Dendritic cell treated with granulocyte-macrophage colony-stimulating factor and Interleukin-4, amounts not matched to agents 40 ng/mL and 50 ng/mL, for 4 days (primary cell): Measurements from ENCODE around the gene PTOV1.
A peak's percentile ranks its signal among the peaks of the same experiment; 100 is the strongest.

ENCODE experiments used
- H3K27ac Mint-ChIP-seq: one replicate; pipeline ENCODE4 v1.8.0; 2022; ENCODE audit warnings: mild to moderate bottlenecking, mixed read lengths
- H3K27me3 Mint-ChIP-seq: one replicate; pipeline ENCODE4 v1.8.0; 2022; ENCODE audit warnings: mild to moderate bottlenecking, mixed read lengths
- H3K36me3 Mint-ChIP-seq: one replicate; pipeline ENCODE4 v1.8.0; 2022; ENCODE audit warnings: low read depth, mixed read lengths
- H3K4me1 Mint-ChIP-seq: one replicate; pipeline ENCODE4 v1.8.0; 2022; ENCODE audit warnings: low read depth, mixed read lengths
- H3K4me3 Mint-ChIP-seq: one replicate; pipeline ENCODE4 v1.8.0; 2022; ENCODE audit warnings: mild to moderate bottlenecking, moderate library complexity, mixed read lengths
- H3K9me3 Mint-ChIP-seq: one replicate; pipeline ENCODE4 v1.8.0; 2022; ENCODE audit warnings: mixed read lengths
- intact Hi-C: fragments of 100-400 bp; cut with micrococcal nuclease; formaldehyde crosslinking; loops from one replicate; pipeline ENCODE4 v1.15.0; 2022

Gene PTOV1

GRCh38 chr19:49862391-49863253 is 11.7 kb downstream of the PTOV1 start:
- Mint-ChIP-seq H3K9me3 (no peaks in the 10 kb centered on the region), H3K4me3 (no peak overlapping the region), H3K27ac (no peak overlapping the region), H3K4me1 (peaks cover 45% of the 10 kb centered on the region), H3K27me3 (no peaks in the 10 kb centered on the region), H3K36me3 (peaks cover 100% of the 10 kb centered on the region)
- intact Hi-C loops = no loop called here

GRCh38 chr19:49863254-49863934 is 12.4 kb downstream of the PTOV1 start:
- Mint-ChIP-seq H3K27me3 (no peaks in the 10 kb centered on the region), H3K36me3 (peaks cover 95% of the 10 kb centered on the region), H3K4me3 (no peak overlapping the region), H3K4me1 (peaks cover 45% of the 10 kb centered on the region), H3K9me3 (no peaks in the 10 kb centered on the region), H3K27ac (no peak overlapping the region)
- intact Hi-C loops = no loop called here

GRCh38 chr19:49863935-49864320 is 13.0 kb downstream of the PTOV1 start:
- peaks cover 45% of the 10 kb centered on the region for H3K4me1 Mint-ChIP-seq
- H3K27ac Mint-ChIP-seq = no peak overlapping the region
- intact Hi-C loops = no loop called here

GRCh38 chr19:49864890-49865289 is 13.9 kb downstream of the PTOV1 start:
- H3K9me3 Mint-ChIP-seq = no peaks in the 10 kb centered on the region
- H3K27ac Mint-ChIP-seq = no peak overlapping the region
- peak overlapping the region; percentile 99 for H3K4me3 Mint-ChIP-seq
- H3K4me1 Mint-ChIP-seq = peaks cover 45% of the 10 kb centered on the region
- intact Hi-C loops = loop anchor here (5.0 kb wide), 1 partner anchor 48 kb away; the partner anchor contains the start of gene MED25
- H3K27me3 Mint-ChIP-seq = no peaks in the 10 kb centered on the region
- H3K36me3 Mint-ChIP-seq = peaks cover 80% of the 10 kb centered on the region

More at GRCh38 chr19:49863935-49864320, 13.0 kb downstream of the PTOV1 start:
- Mint-ChIP-seq H3K9me3 (no peaks in the 10 kb centered on the region), H3K27me3 (no peaks in the 10 kb centered on the region), H3K4me3 (no peak overlapping the region), H3K36me3 (peaks cover 89% of the 10 kb centered on the region)

GRCh38 chr19:49866933-49867782 is 16.2 kb downstream of the PTOV1 start, which contains the start of gene PNKP:
PNKP (minus strand) TSS chr19:49867576; CDS start chr19:49867204, 372 bp downstream.
- Mint-ChIP-seq H3K27ac (no peak within 1 kb of the TSS), H3K36me3 (peaks cover 57% of the 10 kb centered on the region), H3K4me1 (peaks cover 45% of the 10 kb centered on the region), H3K4me3 (peak within 1 kb of the TSS; percentile 99), H3K27me3 (no peaks in the 10 kb centered on the region), H3K9me3 (no peaks in the 10 kb centered on the region)
- intact Hi-C loops = loop anchor here (1.0 to 5.0 kb wide), 2 partner anchors 10 to 50 kb away; partner anchors contain the start of genes AKT1S1, MED25 and TBC1D17

GRCh38 chr19:49869009-49869483 is 18.1 kb downstream of the PTOV1 start:
- H3K27ac Mint-ChIP-seq = no peak overlapping the region
- H3K36me3 Mint-ChIP-seq = peaks cover 38% of the 10 kb centered on the region
- H3K4me1 Mint-ChIP-seq = peaks cover 56% of the 10 kb centered on the region
- H3K9me3 Mint-ChIP-seq = no peaks in the 10 kb centered on the region
- no peaks in the 10 kb centered on the region for H3K27me3 Mint-ChIP-seq
- H3K4me3 Mint-ChIP-seq = no peak overlapping the region
- intact Hi-C loops = loop anchor here (5.0 kb wide), 1 partner anchor 52 kb away; the partner anchor contains the start of gene MED25

GRCh38 chr19:49869484-49870308 is 18.7 kb downstream of the PTOV1 start:
- Mint-ChIP-seq H3K27me3 (no peaks in the 10 kb centered on the region), H3K4me3 (no peak overlapping the region), H3K27ac (no peak overlapping the region), H3K4me1 (peaks cover 56% of the 10 kb centered on the region), H3K9me3 (no peaks in the 10 kb centered on the region), H3K36me3 (peaks cover 32% of the 10 kb centered on the region)
- intact Hi-C loops = loop anchor here (5.0 kb wide), 1 partner anchor 52 kb away; the partner anchor contains the start of gene MED25

- H3K27ac Mint-ChIP-seq = no peak overlapping the region
- no peaks in the 10 kb centered on the region for H3K27me3 Mint-ChIP-seq
- H3K9me3 Mint-ChIP-seq = no peaks in the 10 kb centered on the region
- H3K4me1 Mint-ChIP-seq = peaks cover 56% of the 10 kb centered on the region
- H3K4me3 Mint-ChIP-seq = no peak overlapping the region
- intact Hi-C loops = no loop called here
- peaks cover 24% of the 10 kb centered on the region for H3K36me3 Mint-ChIP-seq
These were observed 19.4 kb downstream of the PTOV1 start for GRCh38 chr19:49870309-49870901.

GRCh38 chr19:49871349-49871985 is 20.5 kb downstream of the PTOV1 start:
- H3K27ac Mint-ChIP-seq = peak overlapping the region; percentile 69
- no peaks in the 10 kb centered on the region for H3K9me3 Mint-ChIP-seq
- H3K36me3 Mint-ChIP-seq = peaks cover 14% of the 10 kb centered on the region
- intact Hi-C loops = no loop called here
- peaks cover 52% of the 10 kb centered on the region for H3K4me1 Mint-ChIP-seq
- H3K4me3 Mint-ChIP-seq = no peak overlapping the region
- H3K27me3 Mint-ChIP-seq = no peaks in the 10 kb centered on the region

GRCh38 chr19:49872245-49873128 is 21.5 kb downstream of the PTOV1 start:
- H3K27me3 Mint-ChIP-seq = no peaks in the 10 kb centered on the region
- peak overlapping the region; percentile 69 for H3K27ac Mint-ChIP-seq

GRCh38 chr19:49873129-49873521 is 22.2 kb downstream of the PTOV1 start:
- H3K9me3 Mint-ChIP-seq = no peaks in the 10 kb centered on the region
- no peaks in the 10 kb centered on the region for H3K27me3 Mint-ChIP-seq
- H3K27ac Mint-ChIP-seq = peak overlapping the region; percentile 69
- no peak overlapping the region for H3K4me3 Mint-ChIP-seq
- H3K4me1 Mint-ChIP-seq = peaks cover 50% of the 10 kb centered on the region
- no peaks in the 10 kb centered on the region for H3K36me3 Mint-ChIP-seq
- intact Hi-C loops = no loop called here

More at GRCh38 chr19:49872245-49873128, 21.5 kb downstream of the PTOV1 start:
- Mint-ChIP-seq H3K9me3 (no peaks in the 10 kb centered on the region), H3K4me1 (peaks cover 47% of the 10 kb centered on the region), H3K36me3 (peaks cover 4% of the 10 kb centered on the region), H3K4me3 (peak overlapping the region; percentile 48)
- intact Hi-C loops = no loop called here
